ENCODE data around the gene GNB1L. TPM values are rescaled to one million over a fixed set of nuclear protein-coding genes. Genes with fewer than 3 reads are reported as not detected.
A peak's percentile ranks its signal among the peaks of the same experiment; 100 is the strongest.

GNB1L gene
- total and polyA plus RNA-seq, 10 of the 15 experiments (the other 5 are each of a cell fraction or from before 2014, with no cell fraction given): 0.21 to 19.4 (median 6.8) TPM

- no peak for TF ChIP-seq ATF7 (IDR thresholded peaks at IDR 0.05; ENCODE audit: low read depth)
Measured at GRCh38 chr22:19853058-19853878, 1.4 kb downstream of the GNB1L start (continued).

- Histone ChIP-seq H3K9ac (ENCODE audit: control insufficient read depth, insufficient read depth, low read length) (no peak overlapping the region; the same call in 1 of the 2 replicates), H3K4me1 (ENCODE audit: control insufficient read depth, insufficient read depth, low read length) (peaks cover 9% of the 10 kb centered on the region), H3K4me2 (ENCODE audit: control insufficient read depth, insufficient read depth) (peak overlapping the region; percentile 97; the same call in 1 of the 2 replicates), H3K4me3 (no peak overlapping the region), H3K36me3 (ENCODE audit: control insufficient read depth in 2 of 2, insufficient read depth in 2 of 2, low read length in 1 of 2) (peaks cover 11 to 12% of the 10 kb centered on the region in 2 experiments), H3K27me3 (replicated peaks in 1 of 2; ENCODE audit: control insufficient read depth in 2 of 2, insufficient read depth in 2 of 2, low read length in 1 of 2) (no peaks in the 10 kb centered on the region), H3K27ac (ENCODE audit: control insufficient read depth, insufficient read depth) (no peak overlapping the region), H3K79me2 (ENCODE audit: control insufficient read depth, insufficient read depth, low read length) (peaks cover 41% of the 10 kb centered on the region), H3K9me3 (replicated peaks; ENCODE audit: control insufficient read depth, insufficient read depth, low read length) (no peaks in the 10 kb centered on the region), H4K20me1 (ENCODE audit: control insufficient read depth, insufficient read depth) (no peaks in the 10 kb centered on the region), H2AFZ (ENCODE audit: control insufficient read depth, low read depth, low read length) (no peak overlapping the region)
- FAIRE-seq: no peak
- ATAC-seq: no peak
- no TSS peak for BruUV-seq (replicated peaks)
- intact Hi-C loops (cut with micrococcal nuclease; ENCODE audit: unreplicated experiment): no loop called here
- in situ Hi-C loops (cut with MboI): no loop called here
- WGBS (ENCODE audit: insufficient coverage, insufficient replicate concordance, low lambda C conversion rate, missing lambda C conversion rate): 94% methylated on average over 12 of the region's 12 CpGs
- RAD21 ChIA-PET (ENCODE audit: unreplicated experiment): interaction anchor here (0.9 kb wide), 1 partner anchor 122 kb away, joined by 3 read pairs; no protein-coding TSS in a partner anchor
- DNase-seq (ENCODE audit: low read depth, low spot score): no peak
- POLR2A ChIA-PET: no interaction called here
- SMC1A ChIA-PET (ENCODE audit: uncharacterized antibody, unreplicated experiment): no interaction called here
- CTCF ChIA-PET: interaction anchor here (1.0 kb wide), 1 partner anchor 58 kb away, joined by 3 read pairs; no protein-coding TSS in a partner anchor
- no peak for TF ChIP-seq NFXL1 (IDR thresholded peaks at IDR 0.05; ENCODE audit: borderline replicate concordance)
- no peak for TF ChIP-seq RCOR1 (conservative IDR thresholded peaks at IDR 0.05; ENCODE audit: low read depth, low read length)
- no peak for TF ChIP-seq ZBED1 (IDR thresholded peaks at IDR 0.05; ENCODE audit: borderline replicate concordance)
- no peak for TF ChIP-seq HSF1 (IDR thresholded peaks at IDR 0.05; ENCODE audit: low read depth, low read length)
- no peak for TF ChIP-seq SUPT20H (IDR thresholded peaks at IDR 0.05; ENCODE audit: borderline replicate concordance, control insufficient read depth, low read depth, low read length)
- no peak for TF ChIP-seq RUNX3 (IDR thresholded peaks at IDR 0.05; ENCODE audit: low read length)
- no peak for TF ChIP-seq BHLHE40 (IDR thresholded peaks at IDR 0.05; ENCODE audit: borderline replicate concordance in 1 of 2, low read depth in 2 of 2, low read length in 1 of 2)
- no peak for TF ChIP-seq CUX1 (IDR thresholded peaks at IDR 0.05; ENCODE audit: insufficient replicate concordance, low read depth, low read length)
- TF ChIP-seq RAD21 (IDR thresholded peaks at IDR 0.05; ENCODE audit: insufficient read depth, low read depth, low read length): no peak
- no peak for TF ChIP-seq YY1 (IDR thresholded peaks at IDR 0.05; ENCODE audit: low read depth, low read length)
- no peak for TF ChIP-seq SRF (IDR thresholded peaks at IDR 0.05; ENCODE audit: low read depth in 2 of 2, low read length in 2 of 2)
- no peak for TF ChIP-seq SREBF1 (IDR thresholded peaks at IDR 0.05; ENCODE audit: low read length)
Measured at GRCh38 chr22:19852177-19852781, 2.4 kb downstream of the GNB1L start.

All from GM12878 (cell line).